Hepatocyte (in vitro differentiated cells): ENCODE results near the gene QRICH2. TPM values are rescaled to one million over a fixed set of nuclear protein-coding genes. Genes with fewer than 3 reads are reported as not detected.

Experiments used
- DNase-seq: peaks from one replicate; pipeline ENCODE4 v3.0.0-alpha.2; 2016; ENCODE audit warnings: low spot score
- H2AFZ ChIP-seq: fragments of 200-600 bp; sonication (generic); 2 replicates; pipeline ENCODE4 v1.6.0; 2016; ENCODE audit warnings: antibody characterized with exemption, mild to moderate bottlenecking
- H3K27ac ChIP-seq: fragments of 200-600 bp; sonication (generic); 2 replicates; pipeline ENCODE4 v1.5.1; 2016; ENCODE audit warnings: mild to moderate bottlenecking
- H3K27me3 ChIP-seq: fragments of 200-600 bp; sonication (generic); 2 replicates; pipeline ENCODE4 v1.6.1; 2016
- H3K36me3 ChIP-seq: fragments of 200-600 bp; sonication (generic); replicated peaks from 2 replicates; pipeline ENCODE4 v1.5.1; 2016; ENCODE audit warnings: low read depth; ENCODE audit not compliant: insufficient read depth
- H3K4me1 ChIP-seq: fragments of 200-600 bp; sonication (generic); 2 replicates; pipeline ENCODE4 v1.5.1; 2016; ENCODE audit warnings: mild to moderate bottlenecking, moderate library complexity; ENCODE audit not compliant: insufficient read depth
- H3K4me2 ChIP-seq: fragments of 200-600 bp; sonication (generic); 2 replicates; pipeline ENCODE4 v1.6.0; 2016
- H3K4me3 ChIP-seq: fragments of 200-600 bp; sonication (generic); 2 replicates; pipeline ENCODE4 v1.5.1; 2016; ENCODE audit warnings: mild to moderate bottlenecking
- H3K79me2 ChIP-seq: fragments of 200-600 bp; sonication (generic); 2 replicates; pipeline ENCODE4 v1.6.0; 2017; ENCODE audit warnings: mild to moderate bottlenecking
- H3K9me2 ChIP-seq: fragments of 200-600 bp; sonication (generic); replicated peaks from 2 replicates; pipeline ENCODE4 v1.6.0; 2017; ENCODE audit warnings: mild to moderate bottlenecking; ENCODE audit not compliant: insufficient read depth
- H3K9me3 ChIP-seq: fragments of 200-600 bp; sonication (generic); 2 replicates; pipeline ENCODE4 v1.5.1; 2016; ENCODE audit warnings: low read depth, mild to moderate bottlenecking
- H4K20me1 ChIP-seq: fragments of 200-600 bp; sonication (generic); 2 replicates; pipeline ENCODE4 v1.6.0; 2016; ENCODE audit warnings: mild to moderate bottlenecking; ENCODE audit not compliant: insufficient read depth, poor library complexity, severe bottlenecking
- EZH2 ChIP-seq: fragments of 200-600 bp; sonication (generic); IDR thresholded peaks from 2 replicates; pipeline ENCODE4 v1.6.1; 2016; ENCODE audit warnings: antibody characterized with exemption, mild to moderate bottlenecking, borderline replicate concordance
- EZH2phosphoT487 ChIP-seq: fragments of 200-600 bp; sonication (generic); IDR thresholded peaks from one replicate; pipeline ENCODE4 v1.6.1; 2018; ENCODE audit warnings: antibody characterized with exemption, mild to moderate bottlenecking, low read depth, moderate library complexity; ENCODE audit not compliant: unreplicated experiment, severe bottlenecking
- WGBS: methylation state at CpG from one replicate; pipeline ENCODE4 v1.1.6; 2016; ENCODE audit warnings: low lambda C conversion rate; ENCODE audit errors: missing lambda C conversion rate; 5-methylcytosine and 5-hydroxymethylcytosine counted together
- polyA plus RNA-seq: library from polyadenylated mRNA; unstranded; fragments of >200 nt; fragmentation: Nextera tagmentation; extraction: Ambion mirVana; gene quantifications from 2 replicates; pipeline ENCODE4 v1.2.1, GENCODE V29; 2016
- total RNA-seq: library from RNA; depleted of rRNA; stranded (reverse); fragments of >200 nt; gene quantifications from 2 replicates; pipeline ENCODE4 v1.2.3, GENCODE V29; 2014
- TF ChIP-seq, protein P1 (sequence below): fragments of 200-600 bp; sonication (generic); IDR thresholded peaks from 2 replicates; pipeline ENCODE4 v1.5.1; 2016; ENCODE audit warnings: antibody characterized with exemption, mild to moderate bottlenecking; ENCODE audit not compliant: poor library complexity

Gene QRICH2
- total and polyA plus RNA-seq, 2 experiments from 2014 or later, result 2.3 to 2.8 TPM

- H2AFZ ChIP-seq, result no peak overlapping the region
- H3K9me2 ChIP-seq, result no peaks in the 10 kb centered on the region
- no peaks in the 10 kb centered on the region for H3K36me3 ChIP-seq
- peaks cover 3% of the 10 kb centered on the region for H3K4me1 ChIP-seq
- H3K9me3 ChIP-seq, result no peaks in the 10 kb centered on the region
- no peaks in the 10 kb centered on the region for H3K79me2 ChIP-seq
- H4K20me1 ChIP-seq, result no peaks in the 10 kb centered on the region
- WGBS, result 96% methylated on average over 31 of the region's 31 CpGs
- DNase-seq, result no peak
- TF ChIP-seq, protein P1, sequence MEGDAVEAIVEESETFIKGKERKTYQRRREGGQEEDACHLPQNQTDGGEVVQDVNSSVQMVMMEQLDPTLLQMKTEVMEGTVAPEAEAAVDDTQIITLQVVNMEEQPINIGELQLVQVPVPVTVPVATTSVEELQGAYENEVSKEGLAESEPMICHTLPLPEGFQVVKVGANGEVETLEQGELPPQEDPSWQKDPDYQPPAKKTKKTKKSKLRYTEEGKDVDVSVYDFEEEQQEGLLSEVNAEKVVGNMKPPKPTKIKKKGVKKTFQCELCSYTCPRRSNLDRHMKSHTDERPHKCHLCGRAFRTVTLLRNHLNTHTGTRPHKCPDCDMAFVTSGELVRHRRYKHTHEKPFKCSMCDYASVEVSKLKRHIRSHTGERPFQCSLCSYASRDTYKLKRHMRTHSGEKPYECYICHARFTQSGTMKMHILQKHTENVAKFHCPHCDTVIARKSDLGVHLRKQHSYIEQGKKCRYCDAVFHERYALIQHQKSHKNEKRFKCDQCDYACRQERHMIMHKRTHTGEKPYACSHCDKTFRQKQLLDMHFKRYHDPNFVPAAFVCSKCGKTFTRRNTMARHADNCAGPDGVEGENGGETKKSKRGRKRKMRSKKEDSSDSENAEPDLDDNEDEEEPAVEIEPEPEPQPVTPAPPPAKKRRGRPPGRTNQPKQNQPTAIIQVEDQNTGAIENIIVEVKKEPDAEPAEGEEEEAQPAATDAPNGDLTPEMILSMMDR, result no peak
- TF ChIP-seq EZH2phosphoT487 (no peak), EZH2 (no peak)
- H3K4me3 ChIP-seq, result no peak overlapping the region
- no peak overlapping the region for H3K27ac ChIP-seq
- H3K27me3 ChIP-seq, result no peaks in the 10 kb centered on the region
- no peak overlapping the region for H3K4me2 ChIP-seq
These were observed 30.5 kb downstream of the QRICH2 start for GRCh38 chr17:76277300-76278267.

GRCh38 chr17:76276461-76277299, 31.4 kb downstream of the QRICH2 start:
- Histone ChIP-seq H3K27me3 (no peaks in the 10 kb centered on the region), H2AFZ (no peak overlapping the region), H3K4me1 (peaks cover 11% of the 10 kb centered on the region), H3K4me3 (no peak overlapping the region), H3K27ac (no peak overlapping the region), H4K20me1 (no peaks in the 10 kb centered on the region), H3K36me3 (no peaks in the 10 kb centered on the region), H3K4me2 (no peak overlapping the region), H3K9me2 (no peaks in the 10 kb centered on the region), H3K9me3 (no peaks in the 10 kb centered on the region), H3K79me2 (no peaks in the 10 kb centered on the region)
- 78% methylated on average over 19 of the region's 19 CpGs for WGBS
- no peak for TF ChIP-seq EZH2
- TF ChIP-seq, protein P1, result no peak
- no peak for TF ChIP-seq EZH2phosphoT487
- no peak for DNase-seq

DNA sequence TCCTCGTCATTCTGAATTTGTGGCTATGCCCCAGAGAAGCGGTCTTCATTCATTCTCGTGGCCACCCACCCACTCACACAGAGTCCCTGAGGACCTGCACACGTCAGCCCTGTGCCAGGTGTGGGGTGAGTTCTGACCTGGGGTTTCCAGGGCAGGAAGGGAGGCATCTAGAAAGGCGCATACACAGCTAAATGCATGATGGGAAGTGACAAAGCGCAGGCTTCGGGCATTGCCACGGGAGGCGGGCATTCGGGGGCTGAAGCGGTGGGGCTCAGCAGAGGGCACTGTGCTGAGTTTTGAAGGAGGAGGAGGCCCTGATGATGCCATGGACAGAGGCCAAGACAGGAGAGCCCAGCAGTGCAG, 32.0 kb downstream of the QRICH2 start:
- H3K36me3 ChIP-seq, result no peaks in the 10 kb centered on the region
- H3K27me3 ChIP-seq, result no peaks in the 10 kb centered on the region
- no peaks in the 10 kb centered on the region for H3K9me3 ChIP-seq
- H3K4me2 ChIP-seq, result no peak overlapping the region
- no peaks in the 10 kb centered on the region for H3K79me2 ChIP-seq
- H3K4me1 ChIP-seq, result peaks cover 11% of the 10 kb centered on the region
- H4K20me1 ChIP-seq, result no peaks in the 10 kb centered on the region
- no peak overlapping the region for H3K27ac ChIP-seq
- 98% methylated on average over 9 of the region's 11 CpGs for WGBS
- no peaks in the 10 kb centered on the region for H3K9me2 ChIP-seq
- DNase-seq, result no peak
- TF ChIP-seq, protein P1, result no peak
- TF ChIP-seq EZH2phosphoT487, result no peak
- no peak for TF ChIP-seq EZH2
- no peak overlapping the region for H3K4me3 ChIP-seq
- no peak overlapping the region for H2AFZ ChIP-seq
